ENCODE results near the gene PRKAG1.

DNA sequence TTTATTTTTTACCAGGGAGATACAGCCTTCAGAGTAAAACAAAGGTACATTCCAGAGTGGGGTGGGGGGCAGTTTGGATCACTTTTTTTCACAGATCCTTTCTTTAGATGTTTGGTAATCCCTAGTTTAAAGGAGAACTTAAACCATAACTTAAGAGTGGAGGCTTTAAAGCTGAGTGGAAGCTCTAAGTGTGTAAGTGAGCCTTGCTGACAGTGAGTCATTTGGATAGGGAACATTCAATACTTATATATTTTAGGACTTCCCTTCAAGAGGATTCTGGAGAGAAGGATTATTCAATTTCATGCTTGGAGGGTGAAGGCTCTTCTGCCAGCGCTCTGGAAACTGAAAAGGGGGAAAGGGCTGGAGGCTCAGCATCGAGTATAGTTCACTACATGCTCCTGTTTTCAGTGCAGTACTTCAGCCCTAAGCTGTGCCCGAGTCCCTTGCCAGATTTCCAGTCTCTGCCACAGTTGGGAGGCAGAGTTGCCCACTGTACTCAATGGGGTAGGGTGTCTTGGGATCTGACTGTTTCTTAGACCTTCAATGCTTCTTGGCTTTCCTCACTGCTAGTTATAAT, 8.4 kb downstream of the PRKAG1 start:
- TF ChIP-seq, protein P1, sequence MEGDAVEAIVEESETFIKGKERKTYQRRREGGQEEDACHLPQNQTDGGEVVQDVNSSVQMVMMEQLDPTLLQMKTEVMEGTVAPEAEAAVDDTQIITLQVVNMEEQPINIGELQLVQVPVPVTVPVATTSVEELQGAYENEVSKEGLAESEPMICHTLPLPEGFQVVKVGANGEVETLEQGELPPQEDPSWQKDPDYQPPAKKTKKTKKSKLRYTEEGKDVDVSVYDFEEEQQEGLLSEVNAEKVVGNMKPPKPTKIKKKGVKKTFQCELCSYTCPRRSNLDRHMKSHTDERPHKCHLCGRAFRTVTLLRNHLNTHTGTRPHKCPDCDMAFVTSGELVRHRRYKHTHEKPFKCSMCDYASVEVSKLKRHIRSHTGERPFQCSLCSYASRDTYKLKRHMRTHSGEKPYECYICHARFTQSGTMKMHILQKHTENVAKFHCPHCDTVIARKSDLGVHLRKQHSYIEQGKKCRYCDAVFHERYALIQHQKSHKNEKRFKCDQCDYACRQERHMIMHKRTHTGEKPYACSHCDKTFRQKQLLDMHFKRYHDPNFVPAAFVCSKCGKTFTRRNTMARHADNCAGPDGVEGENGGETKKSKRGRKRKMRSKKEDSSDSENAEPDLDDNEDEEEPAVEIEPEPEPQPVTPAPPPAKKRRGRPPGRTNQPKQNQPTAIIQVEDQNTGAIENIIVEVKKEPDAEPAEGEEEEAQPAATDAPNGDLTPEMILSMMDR (IDR thresholded peaks at IDR 0.05): no peak
- TF ChIP-seq ZFX (IDR thresholded peaks at IDR 0.05; ENCODE audit: borderline replicate concordance): no peak
